Mammary epithelial cell (primary cell): Measurements from ENCODE around the gene OR7C1.
"Not testable (repeated sequence)": the region's sequence is repeated elsewhere in the genome, so short reads cannot be mapped to it uniquely, and the experiment has no call there.

Experiments
- EZH2 ChIP-seq: IDR thresholded peaks from 2 replicates; pipeline ENCODE4 v1.6.1; 2012; ENCODE audit warnings: low read length, inconsistent platforms, borderline replicate concordance
- TF ChIP-seq, protein P1 (sequence below), 2 donors: IDR thresholded peaks in 1 of 2; conservative IDR thresholded peaks in 1 of 2; 2 replicates each; pipeline ENCODE4 v1.5.1; 2011 to 2012; ENCODE audit warnings: inconsistent platforms in 2 of 2, low read length in 2 of 2, mild to moderate bottlenecking in 2 of 2, control low read depth in 1 of 2, low read depth in 1 of 2; ENCODE audit not compliant: insufficient read depth in 1 of 2; ENCODE audit errors: extremely low read depth in 1 of 2

DNA sequence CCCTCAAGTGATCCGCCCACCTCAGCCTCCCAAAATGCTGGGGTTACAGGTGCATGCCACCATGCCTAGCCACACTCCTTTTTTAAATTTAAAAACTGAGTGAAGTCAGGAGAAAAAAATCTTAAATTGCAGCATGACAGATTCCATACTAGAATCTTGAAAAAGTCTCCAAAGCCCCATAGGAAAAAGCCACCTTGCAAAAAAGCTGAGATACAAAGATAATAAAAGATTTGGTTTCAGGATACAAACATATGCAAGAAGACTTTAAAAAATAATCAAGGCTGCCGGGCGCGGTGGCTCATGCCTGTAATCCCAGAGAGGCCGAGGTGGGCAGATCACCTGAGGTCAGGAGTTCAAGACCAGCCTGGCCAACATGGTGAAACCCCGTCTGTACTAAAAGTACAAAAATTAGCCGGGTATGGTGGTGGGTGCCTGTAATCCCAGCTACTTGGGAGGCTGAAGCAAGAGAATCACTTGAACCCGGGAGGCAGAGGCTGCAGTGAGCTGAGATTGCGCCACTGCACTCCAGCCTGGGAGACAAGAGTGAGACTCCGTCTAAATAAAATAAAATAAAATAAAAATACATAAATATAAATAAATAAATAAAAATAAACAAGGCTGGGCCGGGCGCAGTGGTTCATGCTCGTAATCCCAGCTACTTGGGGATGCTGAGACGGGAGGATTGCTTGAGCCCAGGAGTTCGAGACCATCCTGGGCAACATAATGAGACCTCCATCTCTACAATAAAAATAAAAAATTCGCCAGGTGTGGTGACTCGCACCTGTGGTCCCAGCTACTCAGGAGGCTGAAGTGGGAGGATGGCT, 53.1 kb downstream of the OR7C1 start:
- TF ChIP-seq, protein P1, sequence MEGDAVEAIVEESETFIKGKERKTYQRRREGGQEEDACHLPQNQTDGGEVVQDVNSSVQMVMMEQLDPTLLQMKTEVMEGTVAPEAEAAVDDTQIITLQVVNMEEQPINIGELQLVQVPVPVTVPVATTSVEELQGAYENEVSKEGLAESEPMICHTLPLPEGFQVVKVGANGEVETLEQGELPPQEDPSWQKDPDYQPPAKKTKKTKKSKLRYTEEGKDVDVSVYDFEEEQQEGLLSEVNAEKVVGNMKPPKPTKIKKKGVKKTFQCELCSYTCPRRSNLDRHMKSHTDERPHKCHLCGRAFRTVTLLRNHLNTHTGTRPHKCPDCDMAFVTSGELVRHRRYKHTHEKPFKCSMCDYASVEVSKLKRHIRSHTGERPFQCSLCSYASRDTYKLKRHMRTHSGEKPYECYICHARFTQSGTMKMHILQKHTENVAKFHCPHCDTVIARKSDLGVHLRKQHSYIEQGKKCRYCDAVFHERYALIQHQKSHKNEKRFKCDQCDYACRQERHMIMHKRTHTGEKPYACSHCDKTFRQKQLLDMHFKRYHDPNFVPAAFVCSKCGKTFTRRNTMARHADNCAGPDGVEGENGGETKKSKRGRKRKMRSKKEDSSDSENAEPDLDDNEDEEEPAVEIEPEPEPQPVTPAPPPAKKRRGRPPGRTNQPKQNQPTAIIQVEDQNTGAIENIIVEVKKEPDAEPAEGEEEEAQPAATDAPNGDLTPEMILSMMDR (conservative IDR thresholded peaks at IDR 0.05 in 1 of 2, IDR thresholded peaks at IDR 0.05 in 1 of 2; ENCODE audit: extremely low read depth in 1 of 2, insufficient read depth in 1 of 2, low read depth in 1 of 2, low read length in 2 of 2), result not testable (repeated sequence)
- TF ChIP-seq EZH2, result not testable (repeated sequence)
